Daoy (cell line): ENCODE data around the gene LIN28B. TPM values are rescaled to one million over a fixed set of nuclear protein-coding genes. Genes with fewer than 3 reads are reported as not detected.
"Not testable (repeated sequence)": the region's sequence is repeated elsewhere in the genome, so short reads cannot be mapped to it uniquely, and the experiment has no call there.

ENCODE experiments used
- DNase-seq: peaks from one replicate; pipeline ENCODE4 v3.0.0-alpha.2; 2015; ENCODE audit warnings: low read depth
- total RNA-seq: library from RNA; depleted of rRNA; stranded (reverse); fragments of >200 nt; shearing (Covaris generic); gene quantifications from 2 replicates; pipeline ENCODE4 v1.2.3, GENCODE V29; 2014

Gene LIN28B
- total RNA-seq, 1 experiment from 2014 or later = 7.3 TPM

- no peak for DNase-seq
Observed at GRCh38 chr6:105066836-105067235, 109.9 kb downstream of the LIN28B start.

- no peak for DNase-seq
Observed at GRCh38 chr6:105067329-105067728, 110.4 kb downstream of the LIN28B start.

- DNase-seq = no peak
Observed at GRCh38 chr6:105068407-105068806, 111.5 kb downstream of the LIN28B start.

GRCh38 chr6:105069821-105070445 is 113.0 kb downstream of the LIN28B start:
- no peak for DNase-seq

GRCh38 chr6:105072798-105073199 is 115.9 kb downstream of the LIN28B start:
- DNase-seq = peak; percentile 16

GRCh38 chr6:105075210-105075609 is 118.3 kb downstream of the LIN28B start:
- no peak for DNase-seq

GRCh38 chr6:105076418-105076817 is 119.5 kb downstream of the LIN28B start:
- not testable (repeated sequence) for DNase-seq

GRCh38 chr6:105077596-105078385 is 120.9 kb downstream of the LIN28B start:
- DNase-seq = peak; percentile 15

GRCh38 chr6:105078386-105078708 is 121.4 kb downstream of the LIN28B start:
- DNase-seq = no peak

GRCh38 chr6:105080279-105080678 is 123.4 kb downstream of the LIN28B start:
- DNase-seq = no peak

- not testable (repeated sequence) for DNase-seq
Observed at GRCh38 chr6:105081662-105082061, 124.8 kb downstream of the LIN28B start.

GRCh38 chr6:105087571-105088211 is 130.8 kb downstream of the LIN28B start:
- DNase-seq = peak; percentile 47

GRCh38 chr6:105091140-105091829 is 134.4 kb downstream of the LIN28B start:
- DNase-seq = no peak

GRCh38 chr6:105094133-105094640 is 137.3 kb downstream of the LIN28B start:
- no peak for DNase-seq

- DNase-seq = no peak
Observed at GRCh38 chr6:105095139-105095538, 138.2 kb downstream of the LIN28B start.

GRCh38 chr6:105097288-105097687 is 140.4 kb downstream of the LIN28B start:
- DNase-seq = no peak

- DNase-seq = no peak
Observed at GRCh38 chr6:105099371-105099770, 142.5 kb downstream of the LIN28B start.

- no peak for DNase-seq
Observed at GRCh38 chr6:105102186-105102585, 145.3 kb downstream of the LIN28B start.

- DNase-seq = no peak
Observed at GRCh38 chr6:105105094-105105493, 148.2 kb downstream of the LIN28B start.

- no peak for DNase-seq
Observed at GRCh38 chr6:105106260-105106659, 149.4 kb downstream of the LIN28B start.

GRCh38 chr6:105107207-105107606 is 150.3 kb downstream of the LIN28B start:
- no peak for DNase-seq

- DNase-seq = no peak
Observed at GRCh38 chr6:105108631-105109262, 151.8 kb downstream of the LIN28B start.
